Kidney tubule cell (primary cell): ENCODE results near the gene LRBA.
"Not testable (repeated sequence)": the region's sequence is repeated elsewhere in the genome, so short reads cannot be mapped to it uniquely, and the experiment has no call there.

Experiments
- DNase-seq: peaks from one replicate; pipeline ENCODE4 v3.0.0-alpha.2; 2018; ENCODE audit warnings: low spot score

LRBA gene

GRCh38 chr4:150564967-150565366 lies 450.1 kb downstream of the LRBA start:
- not testable (repeated sequence) for DNase-seq

GRCh38 chr4:150562751-150563150 lies 452.3 kb downstream of the LRBA start:
- no peak for DNase-seq

DNA sequence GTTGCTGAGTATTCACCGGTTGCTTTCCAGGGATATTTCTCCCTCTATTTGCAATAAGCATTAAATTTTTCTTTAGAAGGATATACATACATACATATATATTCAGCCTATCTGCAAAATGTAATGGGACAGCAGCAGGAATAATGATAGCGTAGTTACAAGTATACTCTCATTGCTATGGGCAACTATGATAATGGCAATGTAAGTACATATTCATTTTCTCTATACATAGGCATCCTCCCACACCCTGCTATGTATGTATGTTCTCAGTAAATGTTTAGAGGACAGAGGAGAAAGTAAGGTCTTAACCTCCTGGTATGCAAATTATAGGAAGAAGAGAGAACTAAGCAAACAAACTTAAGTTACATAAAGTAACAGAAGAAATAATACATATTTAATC lies 452.8 kb downstream of the LRBA start:
- DNase-seq, result no peak

DNA sequence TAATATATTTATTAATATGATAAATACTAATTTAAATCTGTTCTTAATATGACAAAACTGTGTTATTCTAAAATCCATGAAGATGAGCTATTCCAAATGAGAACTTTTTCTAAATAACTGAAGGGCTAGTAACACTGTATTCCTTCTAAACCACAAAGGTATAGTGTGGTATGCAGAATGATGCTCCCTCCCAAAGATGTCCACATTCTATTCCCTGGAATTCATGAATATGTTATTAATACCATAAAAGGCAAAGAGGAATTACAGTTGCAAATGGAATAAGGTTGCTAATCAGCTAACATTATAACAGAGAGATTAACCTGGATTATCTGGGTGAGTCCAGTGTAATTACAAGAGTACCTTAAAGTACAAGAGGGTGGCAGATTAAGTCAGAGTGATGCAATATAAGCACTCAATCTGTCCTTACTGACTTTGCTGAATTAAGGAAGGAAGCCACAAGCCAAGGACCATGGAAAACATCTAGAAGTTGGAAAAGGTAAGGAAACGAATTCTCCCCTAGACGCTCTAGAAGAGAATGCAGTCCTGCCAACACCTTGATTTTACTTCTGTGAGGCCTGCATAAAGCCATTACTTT lies 453.8 kb downstream of the LRBA start:
- no peak for DNase-seq

DNA sequence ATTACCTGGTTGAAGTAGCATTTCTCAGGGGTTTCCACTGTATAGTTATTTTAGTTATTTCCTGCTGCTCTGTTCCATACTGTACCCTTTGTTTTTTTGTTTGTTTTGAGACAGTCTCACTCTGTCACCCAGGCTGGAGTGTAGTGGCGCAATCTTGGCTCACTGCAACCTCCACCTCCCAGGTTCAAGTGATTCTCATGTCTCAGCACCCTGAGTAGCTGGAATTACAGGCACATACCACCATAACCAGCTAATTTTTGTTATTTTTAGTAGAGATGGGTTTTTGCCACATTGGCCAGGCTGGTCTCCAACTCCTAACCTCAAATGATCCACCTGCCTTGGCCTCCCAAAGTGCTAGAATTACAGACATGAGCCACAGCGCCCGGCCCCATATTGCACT lies 457.3 kb downstream of the LRBA start:
- DNase-seq, result not testable (repeated sequence)

DNA sequence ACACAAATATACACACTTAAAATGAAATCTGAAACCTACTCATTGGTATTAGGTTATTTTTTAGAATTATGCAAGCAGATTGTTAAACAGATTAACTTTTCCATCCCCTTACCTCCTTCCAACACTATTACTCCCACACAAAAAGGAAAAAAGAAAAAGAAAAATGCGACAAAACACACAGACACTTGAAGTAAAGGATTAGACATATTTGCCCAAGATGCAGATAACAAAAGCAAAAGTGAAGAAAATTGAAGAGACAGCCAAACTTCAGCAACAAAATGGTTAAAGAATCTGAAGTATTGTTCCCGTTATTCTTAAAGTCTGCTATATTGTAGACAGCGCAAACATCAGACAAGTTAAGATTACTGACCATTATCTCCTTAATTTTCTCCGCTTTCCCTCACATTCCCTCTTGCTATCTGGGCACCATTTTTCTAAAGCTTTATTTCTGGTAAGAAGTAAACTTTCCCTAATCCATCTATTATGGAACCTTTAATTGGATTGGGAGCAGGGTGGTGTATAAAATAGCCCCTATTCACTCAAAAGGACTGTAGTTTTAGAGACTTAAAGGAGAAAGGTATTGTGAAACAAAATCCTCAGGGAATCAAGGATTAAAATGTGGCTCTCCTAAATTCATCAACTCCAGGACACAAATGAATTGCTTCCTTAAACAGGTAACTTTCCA lies 467.8 kb downstream of the LRBA start:
- no peak for DNase-seq

GRCh38 chr4:150546286-150546685 lies 468.8 kb downstream of the LRBA start:
- no peak for DNase-seq

GRCh38 chr4:150543042-150543441 lies 472.0 kb downstream of the LRBA start:
- DNase-seq, result no peak

DNA sequence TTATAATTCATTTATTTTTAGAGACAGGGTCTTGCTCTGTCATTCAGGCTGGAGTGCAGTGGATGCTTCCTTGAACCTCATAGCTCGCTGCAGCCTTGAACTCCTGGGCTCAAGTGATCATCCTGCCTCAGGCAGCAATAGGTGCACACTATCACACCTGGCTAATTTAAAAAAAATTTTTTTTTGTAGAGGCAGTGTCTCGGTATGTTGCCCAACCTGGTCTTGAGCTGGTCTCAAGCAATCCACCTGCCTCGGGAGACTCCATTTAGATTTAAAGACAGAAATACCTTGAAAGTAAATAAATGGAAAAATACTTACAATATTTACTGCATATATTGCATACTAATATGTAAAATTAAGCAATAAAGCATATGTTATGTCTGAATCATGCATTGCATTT lies 473.4 kb downstream of the LRBA start:
- DNase-seq, result no peak

DNA sequence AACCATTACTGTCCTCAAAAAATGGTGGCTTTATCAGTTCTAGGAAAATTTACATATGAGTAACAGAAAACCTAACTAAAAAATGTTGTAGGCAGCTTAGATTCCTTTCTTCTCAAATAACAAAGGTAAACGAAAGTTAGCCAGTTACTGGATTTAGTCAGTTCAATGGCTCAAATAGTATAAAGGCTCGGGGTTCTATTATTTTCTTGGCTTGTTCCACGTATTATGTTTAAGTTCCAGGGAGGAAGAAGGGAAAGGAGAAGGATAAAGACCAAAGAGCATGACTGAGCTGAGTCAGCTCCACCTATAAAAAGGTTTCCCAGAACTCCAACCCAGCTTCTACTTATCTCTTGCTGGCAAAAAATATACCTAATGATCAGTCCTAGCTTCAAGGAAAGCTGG lies 474.1 kb downstream of the LRBA start:
- no peak for DNase-seq

GRCh38 chr4:150540536-150540935 lies 474.5 kb downstream of the LRBA start:
- DNase-seq, result no peak

GRCh38 chr4:150537911-150538310 lies 477.2 kb downstream of the LRBA start:
- DNase-seq, result not testable (repeated sequence)

DNA sequence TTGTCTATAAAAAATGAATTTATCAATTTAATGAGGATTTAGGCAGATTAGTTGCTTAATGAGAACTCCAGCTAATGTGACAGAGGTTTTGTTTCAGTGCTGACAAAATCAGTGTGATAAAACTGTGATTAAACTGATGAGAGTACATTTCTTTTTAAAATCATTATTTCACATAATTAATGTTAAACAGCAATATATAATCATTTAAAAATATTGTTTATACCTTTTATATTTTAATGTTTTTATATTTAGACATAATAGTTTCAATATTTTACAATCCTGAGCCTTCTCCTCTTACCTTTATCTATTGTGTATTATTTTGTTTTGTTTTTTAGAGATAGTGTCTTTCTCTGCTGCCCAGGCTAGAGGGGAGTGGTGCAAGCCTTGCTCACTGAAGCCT lies 480.3 kb downstream of the LRBA start:
- DNase-seq, result no peak

DNA sequence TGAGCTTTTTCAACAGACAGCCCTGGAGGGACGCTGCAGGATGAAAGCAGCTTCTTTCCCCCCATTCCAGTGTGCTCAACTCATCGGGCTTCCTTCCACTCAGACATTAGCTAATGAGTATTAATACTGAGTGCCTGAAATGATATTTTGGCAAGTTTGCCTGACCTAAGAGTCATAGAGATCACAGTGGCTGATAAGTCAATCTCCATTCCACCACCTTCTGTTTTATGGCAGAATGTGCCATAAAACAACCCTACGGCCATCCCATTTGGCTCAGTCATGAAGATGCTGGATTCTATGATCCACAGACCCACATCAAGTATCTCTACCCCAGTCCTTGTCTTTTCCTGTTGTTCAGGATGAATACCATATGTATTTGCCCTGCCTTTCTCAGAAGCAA lies 481.4 kb downstream of the LRBA start:
- DNase-seq, result no peak

DNA sequence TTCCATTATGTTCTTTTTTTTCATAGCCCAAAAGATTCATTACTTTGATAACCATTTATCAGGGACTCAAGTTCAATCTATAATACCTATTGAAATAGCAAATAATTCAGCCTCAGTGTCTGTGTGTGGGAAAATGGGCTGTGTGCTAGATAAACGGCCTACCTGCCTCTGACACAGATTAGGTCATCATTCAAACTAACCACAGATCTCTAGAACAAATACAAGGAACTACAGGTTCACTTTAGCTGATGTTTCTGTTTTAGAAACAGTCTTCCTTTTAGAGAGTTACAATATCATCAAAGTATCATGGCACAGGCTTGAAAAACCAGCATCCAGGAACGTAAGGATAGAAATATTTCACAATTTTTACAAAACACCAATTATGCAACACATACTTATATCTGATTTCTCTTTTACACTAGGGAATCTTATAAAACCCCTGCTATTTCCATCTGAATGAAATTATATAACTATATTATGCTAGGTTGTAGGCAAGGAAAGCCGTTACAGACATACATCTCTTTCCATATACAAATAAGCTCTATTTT lies 489.7 kb downstream of the LRBA start:
- DNase-seq, result peak; percentile 56

DNA sequence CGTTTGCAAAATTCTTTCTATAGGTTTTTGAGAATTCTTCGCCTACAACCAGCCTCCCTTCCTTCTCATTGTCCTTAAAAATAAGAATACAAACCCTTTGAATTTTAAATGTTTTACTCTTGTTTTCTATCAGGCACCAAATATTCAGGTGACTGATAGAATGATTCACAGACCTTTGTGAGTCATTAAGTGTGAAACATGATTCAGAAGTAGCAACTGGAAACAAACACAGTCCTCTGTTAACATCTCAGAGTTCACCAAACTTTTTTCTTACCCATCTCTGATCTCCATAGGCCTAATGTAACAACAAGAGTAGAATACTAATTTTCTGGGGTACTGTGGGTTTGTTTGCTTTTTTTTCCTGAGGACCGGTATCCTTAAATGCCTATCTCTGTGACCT lies 496.5 kb downstream of the LRBA start:
- peak; percentile 77 for DNase-seq

- no peak for DNase-seq
These were observed 499.9 kb downstream of the LRBA start for GRCh38 chr4:150515135-150515534.

DNA sequence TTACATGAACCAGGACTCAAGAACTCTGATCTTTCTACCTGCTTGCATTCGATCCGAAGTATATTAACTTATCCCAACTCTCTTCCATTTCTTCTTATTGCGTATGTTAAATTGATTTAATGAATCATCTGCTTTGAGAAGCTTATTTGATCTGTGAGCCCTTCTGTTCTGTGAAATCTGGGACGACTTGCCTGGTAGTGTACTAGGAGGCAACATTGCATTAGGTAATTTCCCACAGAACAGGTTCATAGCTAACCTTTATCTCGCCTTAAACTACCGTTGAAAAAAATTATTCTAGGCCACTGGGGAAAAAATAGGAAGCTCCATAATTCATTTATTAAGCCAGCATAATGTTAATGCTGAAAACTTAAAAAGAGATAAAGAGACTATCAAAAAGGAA lies 500.4 kb downstream of the LRBA start:
- no peak for DNase-seq

DNA sequence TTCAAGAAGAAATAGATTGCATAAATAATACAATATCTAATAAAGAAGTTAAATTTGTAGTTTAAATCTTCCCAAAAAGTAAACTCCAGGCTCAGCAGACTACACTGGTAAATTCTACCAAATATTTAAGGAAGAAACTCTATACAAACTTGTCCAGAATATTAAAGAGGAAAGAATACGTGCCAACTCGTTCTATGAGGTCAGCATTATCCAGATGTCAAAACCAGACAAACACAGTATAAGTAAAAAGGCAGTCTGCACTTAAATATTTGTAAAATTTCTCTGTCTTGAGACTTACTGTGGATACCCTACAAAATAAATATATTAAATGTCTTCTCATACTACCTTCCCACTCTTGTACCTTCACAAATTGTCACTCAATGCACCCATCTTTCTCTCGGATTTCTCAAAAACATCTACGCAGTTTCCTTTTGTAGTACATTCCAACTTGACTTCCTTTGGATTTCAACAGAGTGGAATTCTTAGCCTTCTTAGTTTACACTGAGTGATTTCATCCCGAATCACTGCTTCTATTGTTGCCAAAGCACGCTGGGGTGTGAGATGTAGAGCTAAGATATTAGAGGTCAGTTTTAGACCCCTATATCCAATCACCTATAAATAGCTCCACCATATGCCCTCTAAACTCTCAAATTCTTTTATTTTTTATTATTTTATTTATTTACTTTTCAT lies 504.8 kb downstream of the LRBA start:
- DNase-seq, result peak; percentile 66

GRCh38 chr4:150507656-150508055 lies 507.4 kb downstream of the LRBA start:
- DNase-seq, result not testable (repeated sequence)

- DNase-seq, result peak; percentile 20
These were observed 513.1 kb downstream of the LRBA start for GRCh38 chr4:150501983-150502382.

- peak; percentile 51 for DNase-seq
These were observed 513.9 kb downstream of the LRBA start for GRCh38 chr4:150501009-150501727.

- DNase-seq, result no peak
These were observed 517.5 kb downstream of the LRBA start for GRCh38 chr4:150497612-150498011.
